ENCODE results near the gene WDFY1. TPM values are rescaled to one million over a fixed set of nuclear protein-coding genes. Genes with fewer than 3 reads are reported as not detected.

WDFY1 gene
- total RNA-seq, 1 donor from 2014 or later = 52.6 TPM

- no peak overlapping the region for H3K4me3 Mint-ChIP-seq (ENCODE audit: unreplicated experiment)
- no peak overlapping the region for H3K4me3 ChIP-seq (ENCODE audit: insufficient read depth, low read depth, low read length)
- no peaks in the 10 kb centered on the region for H3K79me2 ChIP-seq (ENCODE audit: insufficient read depth, low read length)
- DNase-seq (ENCODE audit: low read depth) = peak; percentile 50
- no peaks in the 10 kb centered on the region for H4K20me1 ChIP-seq (ENCODE audit: insufficient read depth, low read length)
- H3K4me1 ChIP-seq (ENCODE audit: insufficient read depth, low read length) = peaks cover 6% of the 10 kb centered on the region
- H3K36me3 Mint-ChIP-seq (ENCODE audit: low read depth, unreplicated experiment) = peaks cover 18% of the 10 kb centered on the region
- H2AFZ ChIP-seq (ENCODE audit: low read depth, low read length) = no peak overlapping the region
- H3K9me3 ChIP-seq (ENCODE audit: insufficient read depth, low read depth, low read length) = no peaks in the 10 kb centered on the region
- no peak overlapping the region for H3K4me2 ChIP-seq (ENCODE audit: low read length)
- H3K27me3 Mint-ChIP-seq (ENCODE audit: low read depth, unreplicated experiment) = no peaks in the 10 kb centered on the region
- FAIRE-seq = no peak
- TF ChIP-seq EZH2 (IDR thresholded peaks at IDR 0.05; ENCODE audit: insufficient read depth, low read length) (no peak), CTCF (IDR thresholded peaks at IDR 0.05; ENCODE audit: insufficient read depth, low read depth, low read length) (no peak)
- peaks cover 16% of the 10 kb centered on the region for H3K36me3 ChIP-seq (ENCODE audit: insufficient read depth, low read length)
- no peaks in the 10 kb centered on the region for H3K27me3 ChIP-seq (ENCODE audit: insufficient read depth, low read length)
- no peak overlapping the region for H3K9ac ChIP-seq (ENCODE audit: low read length)
- peak overlapping the region; percentile 43 for H3K27ac Mint-ChIP-seq (ENCODE audit: unreplicated experiment)
- H3K9me3 Mint-ChIP-seq (ENCODE audit: unreplicated experiment) = no peaks in the 10 kb centered on the region
- H3K27ac ChIP-seq (ENCODE audit: low read depth, low read length) = no peak overlapping the region
- H3K4me1 Mint-ChIP-seq (ENCODE audit: low read depth, unreplicated experiment) = peaks cover 14% of the 10 kb centered on the region
Measured at GRCh38 chr2:223887127-223887526, 58.0 kb downstream of the WDFY1 start.

- no peak overlapping the region for H3K27ac ChIP-seq (ENCODE audit: low read depth, low read length)
- peaks cover 6% of the 10 kb centered on the region for H3K4me1 ChIP-seq (ENCODE audit: insufficient read depth, low read length)
- Mint-ChIP-seq H3K27me3 (ENCODE audit: low read depth, unreplicated experiment) (no peaks in the 10 kb centered on the region), H3K36me3 (ENCODE audit: low read depth, unreplicated experiment) (peaks cover 18% of the 10 kb centered on the region), H3K9me3 (ENCODE audit: unreplicated experiment) (no peaks in the 10 kb centered on the region), H3K27ac (ENCODE audit: unreplicated experiment) (peak overlapping the region; percentile 43), H3K4me3 (ENCODE audit: unreplicated experiment) (no peak overlapping the region), H3K4me1 (ENCODE audit: low read depth, unreplicated experiment) (peaks cover 14% of the 10 kb centered on the region)
- H3K4me3 ChIP-seq (ENCODE audit: insufficient read depth, low read depth, low read length) = no peak overlapping the region
- peaks cover 16% of the 10 kb centered on the region for H3K36me3 ChIP-seq (ENCODE audit: insufficient read depth, low read length)
- no peaks in the 10 kb centered on the region for H4K20me1 ChIP-seq (ENCODE audit: insufficient read depth, low read length)
- no peaks in the 10 kb centered on the region for H3K79me2 ChIP-seq (ENCODE audit: insufficient read depth, low read length)
- FAIRE-seq (no peak), DNase-seq (ENCODE audit: low read depth) (no peak)
- no peak for TF ChIP-seq CTCF (IDR thresholded peaks at IDR 0.05; ENCODE audit: insufficient read depth, low read depth, low read length)
- no peak for TF ChIP-seq EZH2 (IDR thresholded peaks at IDR 0.05; ENCODE audit: insufficient read depth, low read length)
- no peak overlapping the region for H3K4me2 ChIP-seq (ENCODE audit: low read length)
- H3K27me3 ChIP-seq (ENCODE audit: insufficient read depth, low read length) = no peaks in the 10 kb centered on the region
- H3K9ac ChIP-seq (ENCODE audit: low read length) = no peak overlapping the region
- no peak overlapping the region for H2AFZ ChIP-seq (ENCODE audit: low read depth, low read length)
- no peaks in the 10 kb centered on the region for H3K9me3 ChIP-seq (ENCODE audit: insufficient read depth, low read depth, low read length)
Measured at GRCh38 chr2:223886726-223887125, 58.4 kb downstream of the WDFY1 start.

GRCh38 chr2:223884399-223884798, 60.7 kb downstream of the WDFY1 start:
- H3K27ac ChIP-seq (ENCODE audit: low read depth, low read length) = peak overlapping the region; percentile 53
- H3K9ac ChIP-seq (ENCODE audit: low read length) = peak overlapping the region; percentile 38
- H3K4me2 ChIP-seq (ENCODE audit: low read length) = no peak overlapping the region
- Mint-ChIP-seq H3K27me3 (ENCODE audit: low read depth, unreplicated experiment) (no peaks in the 10 kb centered on the region), H3K36me3 (ENCODE audit: low read depth, unreplicated experiment) (peaks cover 18% of the 10 kb centered on the region), H3K27ac (ENCODE audit: unreplicated experiment) (no peak overlapping the region), H3K9me3 (ENCODE audit: unreplicated experiment) (no peaks in the 10 kb centered on the region), H3K4me1 (ENCODE audit: low read depth, unreplicated experiment) (peaks cover 10% of the 10 kb centered on the region), H3K4me3 (ENCODE audit: unreplicated experiment) (no peak overlapping the region)
- TF ChIP-seq EZH2 (IDR thresholded peaks at IDR 0.05; ENCODE audit: insufficient read depth, low read length) (no peak), CTCF (IDR thresholded peaks at IDR 0.05; ENCODE audit: insufficient read depth, low read depth, low read length) (no peak)
- H3K9me3 ChIP-seq (ENCODE audit: insufficient read depth, low read depth, low read length) = no peaks in the 10 kb centered on the region
- FAIRE-seq (no peak), DNase-seq (ENCODE audit: low read depth) (peak; percentile 42)
- no peaks in the 10 kb centered on the region for H3K27me3 ChIP-seq (ENCODE audit: insufficient read depth, low read length)
- no peak overlapping the region for H3K4me3 ChIP-seq (ENCODE audit: insufficient read depth, low read depth, low read length)
- H3K36me3 ChIP-seq (ENCODE audit: insufficient read depth, low read length) = peaks cover 16% of the 10 kb centered on the region
- H3K79me2 ChIP-seq (ENCODE audit: insufficient read depth, low read length) = no peaks in the 10 kb centered on the region
- H4K20me1 ChIP-seq (ENCODE audit: insufficient read depth, low read length) = no peaks in the 10 kb centered on the region
- H2AFZ ChIP-seq (ENCODE audit: low read depth, low read length) = no peak overlapping the region
- peaks cover 6% of the 10 kb centered on the region for H3K4me1 ChIP-seq (ENCODE audit: insufficient read depth, low read length)

All from astrocyte (in vitro differentiated cells and primary cell).